ENCODE results near the gene CCDC188. TPM values are rescaled to one million over a fixed set of nuclear protein-coding genes. Genes with fewer than 3 reads are reported as not detected.
A peak's percentile ranks its signal among the peaks of the same experiment; 100 is the strongest.

Gene CCDC188
- total and polyA plus RNA-seq, 8 donors: 0.10 to 40.8 (median 0.76) TPM; not detected in 1

GRCh38 chr22:20116951-20117632 is 33.8 kb downstream of the CCDC188 start, which contains the start of gene TRMT2A:
Gene TRMT2A, minus strand, starts transcription at chr22:20117226. Its CDS starts 320 bp downstream, at chr22:20116906.
- peak; percentile 99 for DNase-seq
- Histone ChIP-seq H3K9me3 (no peaks in the 10 kb centered on the region), H3K4me1 (peaks cover 27 to 73% (median 66%) of the 10 kb centered on the region in 4 donors), H3K27ac (peak within 1 kb of the TSS; percentile 83 to 94 (median 89)), H3K4me3 (peak within 1 kb of the TSS; percentile 63 to 99 (median 84)), H3K27me3 (no peaks in the 10 kb centered on the region), H3K36me3 (peaks cover 57 to 72% (median 70%) of the 10 kb centered on the region in 4 donors)
- 0 to 1% (median 1%) methylated on average over 13 to 87 of the region's 88 CpGs for WGBS, 5 donors
- intact Hi-C loops (cut with DNase I; ENCODE audit: low total_unique reads): no loop called here
- peak in 1 of 7 experiments; percentile 18 for TF ChIP-seq CTCF (IDR thresholded peaks at IDR 0.05)
- no peak for TF ChIP-seq POLR2A (IDR thresholded peaks at IDR 0.05)
- peak; percentile 84 to 97 (median 96) for TF ChIP-seq POLR2AphosphoS5 (IDR thresholded peaks at IDR 0.05)

GRCh38 chr22:20116376-20116950 is 34.4 kb downstream of the CCDC188 start:
- WGBS, 5 donors: 2 to 4% (median 3%) methylated on average over 15 to 27 of the region's 27 CpGs
- H3K9me3 ChIP-seq: no peaks in the 10 kb centered on the region
- H3K36me3 ChIP-seq: peaks cover 58 to 72% (median 70%) of the 10 kb centered on the region in 4 donors
- H3K4me1 ChIP-seq: peaks cover 27 to 73% (median 69%) of the 10 kb centered on the region in 4 donors
- peak overlapping the region; percentile 63 to 99 (median 84) for H3K4me3 ChIP-seq
- intact Hi-C loops (cut with DNase I; ENCODE audit: low total_unique reads): no loop called here
- H3K27ac ChIP-seq: peak overlapping the region; percentile 83 to 94 (median 89)
- TF ChIP-seq EP300 (IDR thresholded peaks at IDR 0.05) (no peak), CTCF (IDR thresholded peaks at IDR 0.05) (no peak), POLR2A (IDR thresholded peaks at IDR 0.05) (no peak), POLR2AphosphoS5 (IDR thresholded peaks at IDR 0.05) (no peak)
- no peak for DNase-seq
- no peaks in the 10 kb centered on the region for H3K27me3 ChIP-seq

- intact Hi-C loops (cut with DNase I; ENCODE audit: low total_unique reads): no loop called here
- Histone ChIP-seq H3K9me3 (no peaks in the 10 kb centered on the region), H3K4me1 (peaks cover 27 to 73% (median 67%) of the 10 kb centered on the region in 4 donors), H3K27ac (peak within 1 kb of the TSS; percentile 83 to 94 (median 89)), H3K27me3 (no peaks in the 10 kb centered on the region), H3K36me3 (peaks cover 55 to 72% (median 70%) of the 10 kb centered on the region in 4 donors), H3K4me3 (peak within 1 kb of the TSS; percentile 63 to 99 (median 84))
- 45 to 59% (median 54%) methylated on average over 26 to 30 of the region's 30 CpGs for WGBS, 5 donors
- TF ChIP-seq POLR2AphosphoS5 (IDR thresholded peaks at IDR 0.05) (no peak), CTCF (IDR thresholded peaks at IDR 0.05) (no peak), EP300 (IDR thresholded peaks at IDR 0.05) (no peak), POLR2A (IDR thresholded peaks at IDR 0.05) (no peak)
- no peak for DNase-seq
Measured at GRCh38 chr22:20115691-20116375, 35.0 kb downstream of the CCDC188 start, which contains the start of gene RANBP1. Gene RANBP1, plus strand, starts transcription at chr22:20116104. Its CDS starts 81 bp downstream, at chr22:20116185.
